K562 (cell line): ENCODE results near the gene KRTAP5-4. TPM values are rescaled to one million over a fixed set of nuclear protein-coding genes. Genes with fewer than 3 reads are reported as not detected.

Source experiments
- ATAC-seq: fragments of 200-7000 bp; cut with Tn5 transposase; 3 replicates; pipeline ENCODE4 v1.9.1; 2020; ENCODE audit warnings: moderate library complexity
- BruUV-seq: library from RNA; stranded (reverse); fragments of 400-500 nt; replicated peaks from 2 replicates; lab custom pipeline; 2021; lab: Mats Ljungman, UMichigan
- CTCF ChIA-PET: fragments of 300-600 bp; formaldehyde crosslinking; extraction: SDS; loops from one replicate; lab custom pipeline; 2021; ENCODE audit warnings: low intra/inter-chr PET ratio; lab: Yijun Ruan, JAX
- POLR2A ChIA-PET: fragments of 300-600, 350-650 bp; sonication (Branson Sonifier 250); formaldehyde crosslinking; extraction: SDS; loops from one replicate; lab custom pipeline; 2021; ENCODE audit warnings: antibody characterized with exemption, inconsistent platforms; lab: Yijun Ruan, JAX
- DNase-seq, 4 experiments: peaks; one replicate each; pipeline versions ENCODE4 v3.0.0 to v3.0.0-alpha.2; 2011 to 2018; ENCODE audit warnings: low spot score in 3 of 4, mixed read lengths in 3 of 4; ENCODE audit errors: extremely low read depth in 1 of 4
- FAIRE-seq: peaks from 2 replicates; lab custom pipeline; 2011; peaks lifted over from hg19 to GRCh38; lab: Jason Lieb, UNC
- H2AFZ ChIP-seq: 2 replicates; pipeline ENCODE4 v1.6.0; 2011; ENCODE audit warnings: low read depth, low read length, control low read depth, inconsistent platforms
- H3K27ac ChIP-seq: fragments of 200-600 bp; 3 replicates; pipeline ENCODE4 v1.8.0; 2011; ENCODE audit warnings: low read depth, mild to moderate bottlenecking, control low read depth, inconsistent platforms, low read length, moderate library complexity, mixed read lengths; ENCODE audit errors: extremely low read depth
- H3K27me3 ChIP-seq, 2 experiments: fragments of 300-600 bp in 1 of 2; 2 replicates in 1 of 2; 3 replicates in 1 of 2; pipeline versions ENCODE4 v1.6.0 to v1.8.0; 2011; ENCODE audit warnings: inconsistent platforms in 2 of 2, low read length in 2 of 2, mild to moderate bottlenecking in 1 of 2, mixed read lengths in 1 of 2, moderate library complexity in 1 of 2; ENCODE audit not compliant: control insufficient read depth in 2 of 2, insufficient read depth in 2 of 2
- H3K36me3 ChIP-seq: fragments of 300-600 bp; 3 replicates; pipeline ENCODE4 v1.8.0; 2011; ENCODE audit warnings: mild to moderate bottlenecking, low read length, inconsistent platforms; ENCODE audit not compliant: control insufficient read depth, insufficient read depth
- H3K4me1 ChIP-seq, 2 experiments: fragments of 200-600 bp in 1 of 2; replicated peaks in 1 of 2; 2 replicates in 1 of 2; 3 replicates in 1 of 2; pipeline versions ENCODE4 v1.5.1 to v1.8.0; 2011; ENCODE audit warnings: inconsistent platforms in 2 of 2, low read length in 2 of 2, mild to moderate bottlenecking in 1 of 2, mixed read lengths in 1 of 2, moderate library complexity in 1 of 2; ENCODE audit not compliant: control insufficient read depth in 2 of 2, insufficient read depth in 2 of 2
- H3K4me2 ChIP-seq: 2 replicates; pipeline ENCODE4 v1.6.1; 2011; ENCODE audit warnings: low read length, control low read depth, inconsistent platforms, mixed read lengths; ENCODE audit not compliant: insufficient read depth
- H3K4me3 ChIP-seq: fragments of 200-600 bp; sonication (generic), shearing (Covaris generic); 2 replicates; pipeline ENCODE4 v1.5.1; 2016; ENCODE audit warnings: control low read depth, inconsistent platforms
- H3K79me2 ChIP-seq: fragments of 200-600 bp; 3 replicates; pipeline ENCODE4 v1.8.0; 2011; ENCODE audit warnings: low read length, inconsistent platforms; ENCODE audit not compliant: control insufficient read depth, insufficient read depth
- H3K9ac ChIP-seq, 2 experiments: 2 replicates each; pipeline versions ENCODE4 v1.6.0 to v1.6.1; 2011; ENCODE audit warnings: low read depth in 2 of 2, low read length in 2 of 2, control low read depth in 1 of 2, inconsistent platforms in 1 of 2, mild to moderate bottlenecking in 1 of 2, mixed read lengths in 1 of 2; ENCODE audit not compliant: insufficient read depth in 1 of 2
- H3K9me1 ChIP-seq: one replicate; pipeline ENCODE4 v1.6.0; 2011; ENCODE audit warnings: inconsistent platforms, mild to moderate bottlenecking, low read length, moderate library complexity; ENCODE audit not compliant: control insufficient read depth, insufficient read depth
- H3K9me3 ChIP-seq: replicated peaks from 2 replicates; pipeline ENCODE4 v1.5.1; 2011; ENCODE audit warnings: low read depth, low read length, inconsistent platforms; ENCODE audit not compliant: control insufficient read depth, insufficient read depth
- H4K20me1 ChIP-seq: replicated peaks from 2 replicates; pipeline ENCODE4 v1.6.1; 2011; ENCODE audit warnings: low read length, inconsistent platforms, mixed read lengths; ENCODE audit not compliant: control insufficient read depth, insufficient read depth
- DACH1 ChIP-seq: fragments of 450-650 bp; IDR thresholded peaks from 2 replicates; pipeline ENCODE4 v1.6.1; 2018; ENCODE audit not compliant: partially characterized antibody
- DMBX1 ChIP-seq: fragments of 250-450 bp; sonication (Bioruptor Pico); IDR thresholded peaks from 2 replicates; pipeline ENCODE4 v1.8.0; 2022; ENCODE audit warnings: inconsistent platforms, mild to moderate bottlenecking, moderate library complexity, borderline replicate concordance
- MAX ChIP-seq: sonication (generic); formaldehyde crosslinking; IDR thresholded peaks from 2 replicates; pipeline ENCODE4 v1.9.0; 2022; ENCODE audit warnings: mild to moderate bottlenecking, missing genetic modification reagents
- MED1 ChIP-seq: sonication (generic); formaldehyde crosslinking; IDR thresholded peaks from 2 replicates; pipeline ENCODE4 v1.8.1; 2023; ENCODE audit warnings: missing genetic modification reagents, borderline replicate concordance
- NFATC3 ChIP-seq: fragments of 450-650 bp; IDR thresholded peaks from 2 replicates; pipeline ENCODE4 v1.6.1; 2017; ENCODE audit warnings: mild to moderate bottlenecking
- NFIC ChIP-seq: fragments of 450-650 bp; IDR thresholded peaks from 2 replicates; pipeline ENCODE4 v1.6.1; 2017; ENCODE audit warnings: mild to moderate bottlenecking, inconsistent platforms
- NR4A1 ChIP-seq, 2 experiments: fragments of 250-450 bp in 1 of 2; fragments of 450-650 bp in 1 of 2; sonication (Bioruptor Pico) in 1 of 2; IDR thresholded peaks; 2 replicates each; pipeline versions ENCODE4 v1.4.0 to v1.6.1; 2016 to 2020; ENCODE audit warnings: mild to moderate bottlenecking in 2 of 2, missing compliant biosample characterization in 1 of 2, missing genetic modification characterization in 1 of 2, moderate library complexity in 1 of 2
- SNRNP70 ChIP-seq: fragments of 200-400 bp; formaldehyde crosslinking; optimal IDR thresholded peaks from 2 replicates; pipeline ENCODE3; 2017; ENCODE audit warnings: low read depth, low read length
- TAF7 ChIP-seq: fragments of 450-650 bp; IDR thresholded peaks from 2 replicates; pipeline ENCODE4 v1.6.1; 2016; ENCODE audit warnings: missing genetic modification characterization, missing compliant biosample characterization
- TBP ChIP-seq: optimal IDR thresholded peaks from 2 replicates; pipeline ENCODE3; 2011; ENCODE audit warnings: low read depth, low read length, improper control_type of control experiment
- YY1 ChIP-seq, 3 experiments: IDR thresholded peaks; 2 replicates each; pipeline ENCODE4 v1.6.1; 2011; ENCODE audit warnings: low read length in 2 of 3, mild to moderate bottlenecking in 2 of 3, moderate library complexity in 2 of 3, borderline replicate concordance in 1 of 3, control low read depth in 1 of 3, low read depth in 1 of 3; ENCODE audit not compliant: insufficient read depth in 3 of 3, insufficient replicate concordance in 2 of 3, control insufficient read depth in 1 of 3, insufficient read length in 1 of 3; ENCODE audit errors: extremely low read depth in 1 of 3
- ZNF239 ChIP-seq: fragments of 250-450 bp; sonication (Bioruptor Pico); IDR thresholded peaks from 2 replicates; pipeline ENCODE4 v1.4.0; 2020; ENCODE audit warnings: mild to moderate bottlenecking
- ZNF311 ChIP-seq: fragments of 250-450 bp; sonication (Bioruptor Pico); IDR thresholded peaks from 2 replicates; pipeline ENCODE4 v1.4.0; 2020; ENCODE audit warnings: mild to moderate bottlenecking, moderate library complexity
- ZNF324 ChIP-seq: fragments of 250-450 bp; sonication (Bioruptor Pico); IDR thresholded peaks from 2 replicates; pipeline ENCODE4 v1.4.0; 2020; ENCODE audit warnings: mild to moderate bottlenecking
- ZNF408 ChIP-seq: fragments of 250-450 bp; sonication (Bioruptor Pico); IDR thresholded peaks from 2 replicates; pipeline ENCODE4 v1.4.0; 2020; ENCODE audit warnings: low read depth, mild to moderate bottlenecking, moderate library complexity
- WGBS: fragments of 100-300 bp; shearing (Covaris generic); methylation state at CpG from one replicate; pipeline ENCODE4 v1.1.6; 2016; ENCODE audit warnings: low coverage, mixed read lengths; ENCODE audit not compliant: insufficient coverage; ENCODE audit errors: missing lambda C conversion rate; 5-methylcytosine and 5-hydroxymethylcytosine counted together
- in situ Hi-C: fragments of 300-500 bp; cut with MboI; formaldehyde crosslinking; loops from 4 replicates; pipeline ENCODE4 v1.15.0; 2018; ENCODE audit warnings: inconsistent platforms, mixed read lengths
- intact Hi-C: fragments of 100-400 bp; cut with micrococcal nuclease; formaldehyde crosslinking; loops from 2 replicates; pipeline ENCODE4 v1.14.2; 2022
- polyA plus RNA-seq, 8 experiments: library from polyadenylated mRNA; depleted of rRNA in 4 of 8; stranded (reverse) in 5 of 8; unstranded in 3 of 8; fragments of >200 nt; fragmentation: Nextera tagmentation in 2 of 8; fragmentation: Illumina TruSeq in 1 of 8; extraction: Ambion mirVana in 2 of 8; extraction: Trizol in 1 of 8; gene quantifications; 2 replicates each; pipeline versions ENCODE4 v1.2.1 to v1.2.3, GENCODE V29; 2011 to 2014; ENCODE audit warnings: inconsistent platforms in 1 of 8, missing spikeins in 1 of 8
- total RNA-seq, 7 experiments: library from RNA; depleted of rRNA in 6 of 7; stranded (reverse); fragments of >200 nt in 6 of 7; fragmentation: Illumina TruSeq in 2 of 7; extraction: Trizol in 2 of 7; gene quantifications; 2 replicates each; pipeline versions ENCODE4 v1.2.1 to v1.2.3, GENCODE V29; 2011 to 2021; ENCODE audit warnings: low replicate concordance in 1 of 7
- TF ChIP-seq, protein P1 (sequence below): sonication (generic); formaldehyde crosslinking; IDR thresholded peaks from 2 replicates; pipeline ENCODE4 v1.8.0; 2023; ENCODE audit warnings: mild to moderate bottlenecking, missing genetic modification reagents
- TF ChIP-seq, protein P2 (sequence below): fragments of 450-650 bp; IDR thresholded peaks from 2 replicates; pipeline ENCODE4 v1.6.1; 2016
- TF ChIP-seq, protein P3 (sequence below): fragments of 250-450 bp; sonication (Bioruptor Pico); IDR thresholded peaks from 2 replicates; pipeline ENCODE4 v1.5.0; 2020; ENCODE audit warnings: mild to moderate bottlenecking

Gene KRTAP5-4
- total and polyA plus RNA-seq, 9 of the 15 experiments (the other 6 are each of a cell fraction or from before 2014, with no cell fraction given), result not detected

DNA sequence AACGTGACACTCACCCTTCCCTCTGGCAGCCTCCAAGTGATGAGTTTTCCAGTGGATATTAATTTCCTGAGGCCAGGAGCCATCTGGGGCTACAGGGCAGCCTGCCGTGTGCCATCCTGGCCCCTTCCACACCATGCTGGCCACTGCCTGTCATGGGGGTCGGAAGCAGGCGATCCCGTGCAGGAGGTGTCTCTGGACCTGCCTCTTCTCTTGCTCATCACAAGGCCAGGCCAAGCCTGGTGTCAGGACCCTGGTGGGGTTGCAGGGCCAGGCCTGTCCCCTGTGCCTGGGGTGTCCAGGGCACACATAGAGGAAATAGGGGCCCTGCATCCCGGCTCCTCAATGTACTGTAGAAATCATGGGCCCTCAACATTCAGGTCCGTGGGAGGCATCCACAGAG is 17.2 kb downstream of the KRTAP5-4 start (continued):
- TF ChIP-seq, protein P1, sequence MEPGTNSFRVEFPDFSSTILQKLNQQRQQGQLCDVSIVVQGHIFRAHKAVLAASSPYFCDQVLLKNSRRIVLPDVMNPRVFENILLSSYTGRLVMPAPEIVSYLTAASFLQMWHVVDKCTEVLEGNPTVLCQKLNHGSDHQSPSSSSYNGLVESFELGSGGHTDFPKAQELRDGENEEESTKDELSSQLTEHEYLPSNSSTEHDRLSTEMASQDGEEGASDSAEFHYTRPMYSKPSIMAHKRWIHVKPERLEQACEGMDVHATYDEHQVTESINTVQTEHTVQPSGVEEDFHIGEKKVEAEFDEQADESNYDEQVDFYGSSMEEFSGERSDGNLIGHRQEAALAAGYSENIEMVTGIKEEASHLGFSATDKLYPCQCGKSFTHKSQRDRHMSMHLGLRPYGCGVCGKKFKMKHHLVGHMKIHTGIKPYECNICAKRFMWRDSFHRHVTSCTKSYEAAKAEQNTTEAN (CRISPR knock-in tag), result no peak

- Histone ChIP-seq H3K9me3 (no peaks in the 10 kb centered on the region), H3K27me3 (peaks cover 9 to 44% of the 10 kb centered on the region in 2 experiments), H3K4me3 (no peak overlapping the region), H4K20me1 (no peaks in the 10 kb centered on the region), H3K79me2 (no peaks in the 10 kb centered on the region), H3K27ac (no peak overlapping the region), H3K36me3 (no peaks in the 10 kb centered on the region), H3K4me2 (no peak overlapping the region), H3K4me1 (no peaks in the 10 kb centered on the region), H2AFZ (no peak overlapping the region)
- no peak for DNase-seq
- ChIA-PET POLR2A (no interaction called here), CTCF (no interaction called here)
- FAIRE-seq, result no peak
- WGBS, result 1% methylated on average over 11 of the region's 11 CpGs
- no TSS peak for BruUV-seq
- in situ Hi-C loops, result no loop called here
- TF ChIP-seq DACH1 (no peak), MAX (CRISPR knock-in tag) (no peak), NFIC (no peak), NFATC3 (no peak), ZNF408 (CRISPR knock-in tag) (no peak), ZNF311 (CRISPR knock-in tag) (no peak), MED1 (no peak), TAF7 (tag) (no peak), SNRNP70 (no peak), YY1 (IDR thresholded peaks at IDR 0.05; ENCODE audit: borderline replicate concordance in 1 of 3, control insufficient read depth in 1 of 3, extremely low read depth in 1 of 3, insufficient read depth in 3 of 3, insufficient read length in 1 of 3, insufficient replicate concordance in 2 of 3, low read depth in 1 of 3, low read length in 2 of 3) (no peak), ZNF324 (CRISPR knock-in tag) (no peak), NR4A1 (CRISPR knock-in tag; IDR thresholded peaks at IDR 0.05) (no peak), NR4A1 (tag; IDR thresholded peaks at IDR 0.05) (no peak), ZNF239 (CRISPR knock-in tag) (no peak), TBP (no peak), DMBX1 (CRISPR knock-in tag) (no peak)
- TF ChIP-seq, protein P2, sequence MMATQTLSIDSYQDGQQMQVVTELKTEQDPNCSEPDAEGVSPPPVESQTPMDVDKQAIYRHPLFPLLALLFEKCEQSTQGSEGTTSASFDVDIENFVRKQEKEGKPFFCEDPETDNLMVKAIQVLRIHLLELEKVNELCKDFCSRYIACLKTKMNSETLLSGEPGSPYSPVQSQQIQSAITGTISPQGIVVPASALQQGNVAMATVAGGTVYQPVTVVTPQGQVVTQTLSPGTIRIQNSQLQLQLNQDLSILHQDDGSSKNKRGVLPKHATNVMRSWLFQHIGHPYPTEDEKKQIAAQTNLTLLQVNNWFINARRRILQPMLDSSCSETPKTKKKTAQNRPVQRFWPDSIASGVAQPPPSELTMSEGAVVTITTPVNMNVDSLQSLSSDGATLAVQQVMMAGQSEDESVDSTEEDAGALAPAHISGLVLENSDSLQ, result no peak
- TF ChIP-seq, protein P3, sequence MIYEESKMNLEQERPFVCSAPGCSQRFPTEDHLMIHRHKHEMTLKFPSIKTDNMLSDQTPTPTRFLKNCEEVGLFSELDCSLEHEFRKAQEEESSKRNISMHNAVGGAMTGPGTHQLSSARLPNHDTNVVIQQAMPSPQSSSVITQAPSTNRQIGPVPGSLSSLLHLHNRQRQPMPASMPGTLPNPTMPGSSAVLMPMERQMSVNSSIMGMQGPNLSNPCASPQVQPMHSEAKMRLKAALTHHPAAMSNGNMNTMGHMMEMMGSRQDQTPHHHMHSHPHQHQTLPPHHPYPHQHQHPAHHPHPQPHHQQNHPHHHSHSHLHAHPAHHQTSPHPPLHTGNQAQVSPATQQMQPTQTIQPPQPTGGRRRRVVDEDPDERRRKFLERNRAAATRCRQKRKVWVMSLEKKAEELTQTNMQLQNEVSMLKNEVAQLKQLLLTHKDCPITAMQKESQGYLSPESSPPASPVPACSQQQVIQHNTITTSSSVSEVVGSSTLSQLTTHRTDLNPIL (CRISPR knock-in tag), result no peak
- TF ChIP-seq, all 486 proteins: peak for 0
- H3K9ac ChIP-seq, result peak overlapping the region in 1 of 2 experiments; percentile 35; a peak in 1 of 4 replicates
- no peaks in the 10 kb centered on the region for H3K9me1 ChIP-seq
- intact Hi-C loops, result no loop called here
- no peak for ATAC-seq
These were observed 17.8 kb downstream of the KRTAP5-4 start for GRCh38 chr11:1604181-1604580.
